HG02885 (cell line): Measurements from ENCODE around the gene SLC49A3.
"Not testable (repeated sequence)": the region's sequence is repeated elsewhere in the genome, so short reads cannot be mapped to it uniquely, and the experiment has no call there.

Source experiments
- ATAC-seq: cut with Tn5 transposase; IDR thresholded peaks from one replicate; pipeline ENCODE4 v1.9.1; 2021; ENCODE audit warnings: mild to moderate bottlenecking; ENCODE audit not compliant: unreplicated experiment, poor library complexity

The SLC49A3 gene

DNA sequence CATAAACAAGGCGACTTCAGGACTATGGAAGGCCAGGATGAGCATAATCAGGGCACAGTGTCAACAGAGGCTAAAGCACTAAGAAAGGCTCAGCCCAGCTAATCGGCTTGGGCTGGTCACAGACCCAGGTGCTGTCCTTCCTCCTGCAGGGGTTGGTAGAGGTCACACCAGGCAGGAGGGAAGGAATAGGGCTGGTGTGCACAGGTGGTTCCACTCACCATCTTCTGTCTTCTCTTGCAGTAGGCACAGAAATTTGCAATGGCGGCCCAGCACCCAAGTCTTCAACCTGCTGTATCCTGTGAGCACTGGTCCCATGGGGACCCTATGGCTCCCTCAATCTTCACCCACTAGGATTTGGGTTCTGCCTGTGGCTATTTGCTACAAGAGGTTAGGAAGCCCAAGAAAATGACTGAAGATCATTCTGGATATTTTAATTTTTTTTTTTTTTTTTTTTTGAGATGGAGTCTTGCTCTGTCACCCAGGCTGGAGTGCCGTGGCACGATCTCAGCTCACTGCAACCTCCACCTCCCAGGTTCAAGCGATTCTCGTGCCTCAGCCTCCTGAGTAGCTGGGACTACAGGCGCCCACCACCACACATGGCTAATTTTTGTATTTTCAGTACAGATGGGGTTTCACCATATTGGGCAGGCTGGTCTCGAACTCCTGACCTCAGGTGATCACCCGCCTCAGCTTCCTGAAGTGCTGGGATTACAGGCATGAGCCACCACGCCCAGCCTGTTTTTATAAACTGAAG lies 19.0 kb downstream of the SLC49A3 start:
- ATAC-seq = not testable (repeated sequence)

GRCh38 chr4:668219-668618 lies 20.7 kb downstream of the SLC49A3 start:
- not testable (repeated sequence) for ATAC-seq

- no peak for ATAC-seq
Observed at GRCh38 chr4:667545-667925, 21.4 kb downstream of the SLC49A3 start.

GRCh38 chr4:666822-667544 lies 22.0 kb downstream of the SLC49A3 start:
- ATAC-seq = no peak

GRCh38 chr4:666436-666810 lies 22.5 kb downstream of the SLC49A3 start:
- ATAC-seq = no peak

DNA sequence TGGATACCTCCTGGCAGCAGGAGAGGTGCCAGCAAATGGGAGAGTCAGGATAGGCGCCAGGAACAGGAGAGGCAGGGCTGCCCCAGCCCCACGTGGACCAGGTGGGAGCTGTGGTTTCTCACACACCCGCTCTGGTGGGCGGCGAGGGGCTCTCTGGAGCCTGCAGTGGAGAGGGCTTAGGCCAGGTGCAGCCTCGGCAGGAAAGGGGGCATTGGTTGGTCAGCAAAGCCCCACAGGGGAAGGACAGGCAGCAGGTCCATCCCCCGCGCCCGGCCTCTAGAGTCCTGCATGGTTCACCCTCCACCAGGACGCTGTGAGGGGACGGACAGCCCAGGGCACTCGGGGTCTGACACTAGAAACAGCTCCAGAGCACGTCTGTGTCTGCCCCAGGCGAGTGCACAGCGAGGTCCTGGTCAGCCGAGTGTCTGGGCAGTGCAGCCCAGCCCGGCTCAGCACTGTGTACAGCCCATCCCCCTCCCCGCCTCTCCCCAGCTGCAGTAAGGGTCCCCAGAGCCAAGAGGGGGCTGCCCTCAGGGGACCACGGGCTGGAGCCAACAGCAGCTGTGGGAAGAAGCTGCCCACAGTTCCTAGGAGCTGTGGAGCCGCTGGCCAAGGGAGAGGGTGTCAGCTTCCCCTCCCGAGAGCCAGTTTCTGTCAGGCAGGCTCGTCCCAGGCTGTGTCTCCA lies 23.1 kb downstream of the SLC49A3 start:
- no peak for ATAC-seq

- no peak for ATAC-seq
Observed at GRCh38 chr4:665381-665750, 23.6 kb downstream of the SLC49A3 start.

DNA sequence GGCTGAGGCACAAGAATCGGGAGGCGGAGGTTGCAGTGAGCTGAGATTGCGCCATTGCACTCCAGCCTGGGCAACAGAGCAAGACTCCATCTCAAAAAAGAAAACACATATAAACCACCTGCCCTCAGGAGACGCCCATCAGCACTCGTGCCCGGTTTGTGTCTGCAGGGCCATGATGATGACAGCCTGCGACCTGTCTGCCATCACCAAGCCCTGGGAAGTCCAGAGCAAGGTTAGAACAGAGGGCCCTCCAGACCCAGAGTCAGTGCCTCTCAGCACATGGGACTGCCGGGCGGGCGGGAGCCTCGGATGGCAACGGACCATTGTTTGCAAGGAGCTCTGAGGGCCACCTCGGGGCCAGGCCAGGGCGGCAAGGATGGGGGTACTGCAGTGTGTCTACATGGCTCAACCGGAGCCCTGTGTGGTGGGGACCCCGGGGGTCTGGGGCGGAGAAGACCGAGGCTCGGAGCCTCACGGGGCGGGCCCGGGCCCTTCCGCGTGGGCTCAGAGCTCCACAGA lies 24.2 kb downstream of the SLC49A3 start:
- ATAC-seq = no peak

GRCh38 chr4:663438-664428 lies 25.2 kb downstream of the SLC49A3 start:
- ATAC-seq = peak; percentile 53

GRCh38 chr4:663046-663437 lies 25.9 kb downstream of the SLC49A3 start:
- no peak for ATAC-seq

- ATAC-seq = no peak
Observed at GRCh38 chr4:661881-662761, 26.8 kb downstream of the SLC49A3 start.

- no peak for ATAC-seq
Observed at GRCh38 chr4:661231-661630, 27.7 kb downstream of the SLC49A3 start.

GRCh38 chr4:660401-660800 lies 28.6 kb downstream of the SLC49A3 start:
- ATAC-seq = no peak

DNA sequence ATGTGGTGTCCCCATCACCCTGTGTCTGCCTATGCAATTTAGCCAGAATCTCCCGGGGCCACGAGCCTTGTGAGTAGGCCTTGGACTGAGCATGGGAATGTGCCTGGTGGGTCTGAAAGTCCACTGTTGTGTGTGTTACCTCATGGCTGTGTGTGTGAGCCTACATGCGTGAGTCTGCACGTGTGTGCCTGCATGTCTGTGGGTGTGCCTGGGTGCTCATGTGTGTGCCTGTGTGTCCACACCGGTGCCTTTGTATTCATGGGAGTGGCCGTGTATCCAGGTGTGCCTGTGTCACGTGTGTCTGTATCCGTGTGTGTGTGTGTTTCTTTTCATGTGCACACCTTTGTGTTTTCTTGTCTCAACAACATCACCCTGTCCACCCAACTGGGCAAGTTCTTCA lies 29.1 kb downstream of the SLC49A3 start:
- ATAC-seq = no peak

DNA sequence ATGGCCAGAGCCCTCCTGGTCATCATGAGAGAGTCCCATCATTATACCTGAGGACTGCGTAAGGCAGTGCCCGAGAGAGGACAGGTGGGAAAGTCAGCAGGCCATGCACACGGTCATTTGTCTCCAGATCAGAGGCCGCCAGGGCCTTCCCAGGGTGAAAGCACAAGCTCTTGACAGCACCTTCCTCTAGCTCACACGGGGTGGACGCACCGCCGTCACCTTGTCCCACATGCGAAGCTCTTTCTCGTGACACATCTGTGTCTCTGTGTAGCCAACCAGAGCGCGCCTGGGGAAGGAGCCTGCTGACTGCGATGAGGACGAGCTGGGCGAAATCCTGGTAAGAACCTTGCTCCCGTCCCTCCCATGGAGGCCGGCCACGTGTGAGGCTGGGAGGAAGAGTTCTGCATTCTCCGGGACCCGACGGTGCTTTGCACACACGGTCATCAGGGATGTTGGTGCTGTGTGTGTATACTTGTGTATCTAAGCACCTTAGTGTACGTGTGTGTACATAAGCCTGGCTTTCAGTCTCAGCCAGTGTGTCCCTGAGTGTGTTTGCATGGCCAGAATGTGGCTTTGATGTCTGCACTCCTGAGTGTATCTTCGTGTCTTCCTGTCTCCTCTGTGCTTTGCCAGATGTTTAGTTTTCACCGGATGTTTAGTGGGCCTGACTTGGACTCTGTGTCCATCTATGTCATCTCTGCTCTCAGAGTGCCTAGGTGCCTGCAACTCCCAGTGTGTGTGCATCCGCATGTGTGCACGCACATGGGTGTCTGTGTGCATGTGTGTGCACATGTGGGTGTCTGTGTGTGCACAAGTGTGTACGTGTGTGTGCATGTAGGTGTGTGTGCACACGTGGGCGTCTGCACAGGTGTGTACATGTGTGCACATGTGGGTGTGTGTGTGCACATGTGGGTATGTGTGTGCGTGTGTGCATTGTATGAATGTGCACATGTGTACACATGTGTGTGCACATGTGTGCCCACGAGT lies 30.0 kb downstream of the SLC49A3 start:
- ATAC-seq = no peak

DNA sequence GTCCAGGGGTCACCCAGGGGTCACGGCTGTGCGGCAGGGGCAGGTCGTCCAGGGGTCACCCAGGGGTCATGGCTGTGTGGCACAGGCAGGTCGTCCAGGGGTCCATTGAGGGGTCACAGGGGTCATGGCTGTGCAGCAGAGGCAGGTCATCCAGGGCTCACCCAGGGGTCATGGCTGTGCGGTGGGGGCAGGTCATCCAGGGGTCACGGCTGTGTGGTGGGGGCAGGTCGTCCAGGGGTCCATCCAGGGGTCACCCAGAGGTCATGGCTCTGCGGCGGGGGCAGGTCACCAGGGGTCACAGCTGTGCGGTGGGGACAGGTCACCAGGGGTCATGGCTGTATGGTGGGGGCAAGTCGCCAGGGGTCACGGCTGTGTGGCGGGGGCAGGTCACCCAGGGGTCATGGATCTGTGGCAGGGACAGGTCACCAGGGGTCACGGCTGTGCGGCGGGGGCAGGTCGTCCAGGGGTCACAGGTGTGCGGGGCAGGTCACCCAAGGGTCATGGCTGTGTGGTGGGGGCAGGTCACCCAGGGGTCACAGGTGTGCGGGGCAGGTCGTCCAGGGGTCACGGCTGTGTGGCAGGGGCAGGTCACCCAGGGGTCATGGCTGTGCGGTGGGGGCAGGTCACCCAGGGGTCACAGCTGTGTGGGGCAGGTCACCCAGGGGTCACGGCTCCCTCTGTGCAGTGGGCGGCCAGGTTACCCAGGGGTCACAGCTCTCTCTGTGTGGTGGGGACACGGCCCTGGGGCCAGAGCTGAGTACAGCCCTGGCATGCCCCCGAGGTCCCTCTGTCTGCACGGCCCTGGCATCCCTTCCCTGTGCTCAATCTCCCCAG lies 30.9 kb downstream of the SLC49A3 start:
- ATAC-seq = no peak

DNA sequence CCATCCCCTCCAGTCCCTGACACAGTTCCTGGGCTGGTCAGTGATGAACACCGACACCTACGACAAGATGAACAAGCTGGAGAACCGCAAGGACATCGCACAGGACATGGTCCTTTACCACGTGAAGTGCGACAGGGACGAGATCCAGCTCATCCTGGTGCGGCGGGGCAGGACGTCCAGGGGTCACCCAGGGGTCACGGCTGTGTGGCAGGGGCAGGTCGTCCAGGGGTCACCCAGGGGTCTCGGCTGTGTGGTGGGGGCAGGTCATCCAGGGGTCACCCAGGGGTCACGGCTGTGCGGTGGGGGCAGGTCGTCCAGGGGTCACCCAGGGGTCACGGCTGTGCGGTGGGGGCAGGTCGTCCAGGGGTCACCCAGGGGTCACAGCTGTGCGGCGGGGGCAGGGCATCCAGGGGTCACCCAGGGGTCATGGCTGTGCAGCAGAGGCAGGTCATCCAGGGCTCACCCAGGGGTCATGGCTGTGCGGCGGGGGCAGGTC lies 31.6 kb downstream of the SLC49A3 start:
- no peak for ATAC-seq
